COLO668 (cell line): ENCODE data around the gene CACNA1B.

Experiments
- DNase-seq: peaks from one replicate; lab custom pipeline; 2025; ENCODE audit not compliant: unreplicated experiment; lab: John Stamatoyannopoulos, UW

CACNA1B gene

GRCh38 chr9:137877506-137878122 lies at the start of gene CACNA1B:
CACNA1B (plus strand) TSS chr9:137877782; CDS start chr9:137877934, 152 bp downstream.
- peak; percentile 71 for DNase-seq

GRCh38 chr9:137827908-137828526 lies 49.6 kb upstream of the CACNA1B start:
- no peak for DNase-seq

GRCh38 chr9:137828527-137829259 lies 48.9 kb upstream of the CACNA1B start:
- DNase-seq: no peak

- no peak for DNase-seq
These were observed 48.2 kb upstream of the CACNA1B start for GRCh38 chr9:137829260-137829996.

DNA sequence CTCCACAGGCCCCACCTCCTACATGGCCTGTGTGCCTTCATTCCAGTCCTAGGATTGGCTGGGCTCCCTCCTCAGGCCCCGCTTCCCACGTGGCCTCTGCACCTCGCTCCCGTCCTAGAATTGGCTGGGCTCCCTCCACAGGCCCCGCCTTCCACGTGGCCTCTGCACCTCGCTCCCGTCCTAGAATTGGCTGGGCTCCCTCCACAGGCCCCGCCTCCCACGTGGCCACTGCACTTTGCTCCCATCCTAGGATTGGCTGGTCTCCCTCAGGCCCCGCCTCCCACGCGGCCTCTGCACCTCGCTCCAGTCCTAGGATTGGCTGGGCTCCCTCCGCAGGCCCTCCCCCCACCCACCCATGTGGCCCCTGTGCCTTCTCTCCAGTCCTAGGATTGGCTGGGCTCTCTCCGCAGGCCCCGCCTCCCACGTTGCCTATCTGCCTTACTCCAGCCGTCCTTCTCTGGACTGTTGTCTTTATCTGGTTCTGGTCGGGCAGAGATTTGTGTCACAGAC lies 45.3 kb upstream of the CACNA1B start:
- DNase-seq: no peak

DNA sequence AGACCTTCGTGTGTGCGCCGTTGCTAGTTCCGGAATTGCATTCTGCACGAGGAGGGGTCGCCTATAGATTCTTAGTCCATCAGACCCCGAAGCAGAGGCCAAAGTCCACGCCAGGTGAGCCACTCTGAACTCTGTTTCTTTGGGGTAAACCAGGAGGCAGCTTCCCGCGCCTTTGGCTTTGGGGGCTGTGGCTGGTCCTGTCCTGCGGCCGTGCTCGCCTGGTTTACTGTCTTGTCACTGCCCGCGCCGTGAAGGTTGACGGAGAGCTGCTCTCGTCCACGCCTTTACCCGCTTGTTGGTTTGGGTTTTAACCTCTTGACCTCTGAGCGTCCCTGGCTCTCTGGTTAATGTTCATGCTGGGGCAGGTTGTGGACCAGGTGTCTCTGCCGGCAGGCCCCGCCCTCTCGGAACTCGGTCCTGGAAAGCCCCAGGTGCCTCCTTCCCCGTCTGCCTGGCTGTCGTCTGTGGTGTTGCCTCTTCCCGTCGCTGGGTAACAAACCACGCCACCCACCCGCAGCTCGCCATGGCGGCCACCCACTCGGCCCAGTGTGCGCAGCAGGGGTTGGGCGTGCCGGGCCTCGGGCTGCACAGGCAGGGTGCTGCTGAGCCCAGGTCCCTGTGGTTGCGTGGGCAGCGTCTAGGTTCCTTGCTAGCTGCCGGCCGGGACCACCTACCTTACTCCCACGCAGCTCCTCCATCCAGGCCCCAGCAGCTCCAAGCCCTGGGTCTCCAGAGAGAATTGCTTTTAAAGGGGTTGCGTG lies 44.6 kb upstream of the CACNA1B start:
- DNase-seq: no peak

DNA sequence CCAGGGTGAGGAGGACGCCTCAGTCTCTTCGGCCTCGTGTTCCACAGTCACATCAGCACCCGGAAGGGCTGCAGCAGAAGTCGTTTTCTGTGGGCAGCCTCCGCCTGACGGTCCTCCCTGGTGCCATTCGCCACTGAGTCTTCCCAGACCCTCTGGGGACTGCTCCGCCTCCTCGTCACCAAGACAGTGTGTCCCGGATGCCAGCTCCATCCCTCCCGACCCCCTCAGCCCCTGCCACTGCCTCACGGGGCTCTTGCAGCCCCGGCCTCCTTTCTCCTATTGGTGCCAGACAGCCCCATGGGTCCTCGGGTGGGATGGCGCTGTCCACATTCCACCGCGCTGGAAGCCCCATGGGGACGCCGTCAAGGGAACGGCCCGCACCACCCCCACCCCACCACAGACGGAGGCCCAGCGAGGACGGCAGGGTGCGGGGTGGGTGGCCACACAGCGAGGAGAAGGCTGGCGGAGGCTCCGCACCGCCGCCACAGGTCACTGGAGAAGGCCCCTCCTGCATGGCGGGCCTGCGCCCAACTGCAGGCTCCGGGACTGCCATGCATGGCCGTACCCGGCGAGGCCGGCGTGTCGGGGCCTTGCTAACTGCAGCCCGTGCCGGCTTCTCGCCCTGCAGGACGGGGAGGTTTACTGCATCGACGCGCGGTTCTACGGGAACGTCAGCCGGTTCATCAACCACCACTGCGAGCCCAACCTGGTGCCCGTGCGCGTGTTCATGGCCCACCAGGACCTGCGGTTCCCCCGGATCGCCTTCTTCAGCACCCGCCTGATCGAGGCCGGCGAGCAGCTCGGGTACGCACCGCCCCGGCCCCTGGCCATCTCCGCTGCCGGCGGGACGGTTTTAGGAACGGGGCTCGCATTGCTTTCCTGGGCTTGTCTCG lies 43.6 kb upstream of the CACNA1B start:
- DNase-seq: no peak

- DNase-seq: no peak
These were observed 42.6 kb upstream of the CACNA1B start for GRCh38 chr9:137834846-137835546.

GRCh38 chr9:137836151-137836830 lies 41.3 kb upstream of the CACNA1B start:
- no peak for DNase-seq

DNA sequence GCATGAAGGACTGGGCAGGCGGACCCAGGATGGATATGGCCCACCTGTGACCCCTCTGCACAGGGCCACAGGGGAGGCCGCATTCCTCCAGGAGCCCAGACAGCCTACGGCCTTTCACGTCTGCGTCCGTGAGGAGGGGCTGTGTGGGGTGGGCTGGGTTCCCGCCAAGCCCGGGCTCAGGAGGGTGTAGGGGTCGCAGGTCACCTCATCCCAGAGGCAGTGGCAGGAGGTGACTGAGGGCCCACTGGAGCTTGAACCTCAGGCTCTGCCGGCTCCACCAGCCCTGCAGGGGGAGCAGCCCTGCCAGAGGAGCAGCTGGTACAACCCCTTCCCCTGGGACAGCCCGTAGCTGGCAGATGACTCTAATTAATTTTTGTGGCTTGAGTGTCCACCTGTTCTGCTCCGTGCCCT lies 40.7 kb upstream of the CACNA1B start:
- no peak for DNase-seq

GRCh38 chr9:137837345-137838278 lies 40.0 kb upstream of the CACNA1B start:
- no peak for DNase-seq

DNA sequence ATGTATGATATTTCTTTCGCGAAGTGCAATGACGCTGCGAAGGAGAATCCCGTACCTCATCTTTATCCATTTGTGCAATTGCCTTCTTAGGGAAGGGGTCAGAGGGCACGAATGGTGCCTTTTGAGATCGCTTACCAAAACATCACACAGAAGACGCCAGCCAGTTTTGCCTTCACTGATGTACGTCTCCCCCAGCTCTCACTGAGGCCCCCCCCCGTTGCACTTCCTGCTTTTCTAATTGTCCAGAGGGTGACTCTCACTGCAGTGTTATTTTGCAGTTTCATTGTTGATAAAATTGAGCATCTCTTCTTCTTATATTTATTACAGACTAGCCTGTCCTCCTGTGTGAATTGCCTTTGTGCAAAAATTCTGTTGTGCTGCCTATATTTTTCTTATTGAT lies 39.0 kb upstream of the CACNA1B start:
- no peak for DNase-seq

DNA sequence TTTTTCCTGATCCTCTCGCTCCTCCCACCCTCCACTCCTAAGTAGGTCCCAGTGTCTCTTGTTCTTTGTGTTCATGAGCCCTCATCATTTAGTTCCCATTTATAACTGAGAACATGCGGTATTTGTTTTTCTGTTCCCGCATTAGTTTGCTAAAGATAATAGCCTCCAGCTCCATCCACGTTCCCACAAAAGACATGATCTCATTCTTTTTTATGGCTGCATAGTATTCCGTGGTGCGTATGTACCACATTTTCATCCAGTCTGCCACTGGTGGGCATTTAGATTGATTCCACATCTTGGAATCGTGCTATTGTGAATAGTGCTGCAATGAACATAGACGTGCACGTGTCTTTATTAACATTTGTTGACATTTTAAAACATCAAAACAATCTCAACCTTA lies 34.2 kb upstream of the CACNA1B start:
- DNase-seq: no peak

GRCh38 chr9:137851516-137852267 lies 25.9 kb upstream of the CACNA1B start:
- DNase-seq: no peak

DNA sequence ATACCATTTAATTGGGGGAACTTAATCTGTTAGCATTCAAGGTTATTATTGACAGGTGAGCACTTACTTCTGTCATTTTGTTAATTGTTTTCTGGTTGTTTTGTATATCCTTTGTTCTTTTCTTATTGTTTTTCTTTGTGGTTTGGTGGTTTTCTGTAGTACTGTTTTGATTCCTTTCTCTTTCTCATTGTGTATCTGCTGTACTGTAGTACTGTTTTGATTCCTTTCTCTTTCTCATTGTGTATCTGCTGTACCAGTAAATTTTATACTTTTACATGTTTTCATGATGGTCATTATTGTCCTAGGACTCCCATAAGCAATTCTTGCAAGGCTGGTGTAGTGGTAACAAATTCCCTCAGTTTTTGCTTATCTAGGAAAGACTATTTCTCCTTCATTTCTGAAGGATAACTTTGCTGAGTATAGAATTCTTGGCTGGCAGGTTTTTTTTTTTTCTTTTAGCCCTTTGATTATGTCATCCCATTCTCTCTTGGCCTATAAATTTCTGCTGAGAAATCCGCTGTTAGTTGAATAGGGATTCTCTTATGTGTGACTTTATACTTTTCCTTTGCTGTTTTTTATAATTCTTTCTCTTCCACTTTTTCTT lies 24.1 kb upstream of the CACNA1B start:
- no peak for DNase-seq

- no peak for DNase-seq
These were observed 17.2 kb upstream of the CACNA1B start for GRCh38 chr9:137860361-137860760.
